SKM-1 treated with dmso at 0.1 percent for 144 hours (cell line): Measurements from ENCODE around the gene CHD5.

Experiments
- DNase-seq: peaks from one replicate; lab custom pipeline; 2025; ENCODE audit not compliant: unreplicated experiment; lab: John Stamatoyannopoulos, UW

Gene CHD5

GRCh38 chr1:6154525-6155319 is 25.4 kb downstream of the CHD5 start:
- no peak for DNase-seq

- DNase-seq: no peak
These were observed 27.2 kb downstream of the CHD5 start for GRCh38 chr1:6152882-6153281.

DNA sequence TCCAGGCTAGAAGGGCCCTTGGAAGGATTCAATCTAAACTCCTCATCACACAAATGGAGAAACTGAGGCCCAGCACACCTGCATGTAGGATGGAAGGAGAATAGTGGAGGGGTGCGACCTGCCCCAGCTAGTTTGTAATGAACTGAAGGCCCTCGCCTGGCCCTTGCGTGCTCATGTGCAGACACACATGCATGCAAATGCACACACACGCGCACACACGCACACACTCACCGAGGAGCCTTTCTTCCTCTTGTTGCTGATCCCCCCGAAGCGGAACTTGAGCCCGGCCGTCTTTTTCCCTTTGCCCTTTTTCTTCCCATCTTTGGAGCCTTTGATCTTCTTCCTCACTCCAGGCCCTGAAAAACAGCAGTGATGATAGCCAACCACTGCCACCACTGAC is 27.9 kb downstream of the CHD5 start:
- no peak for DNase-seq

DNA sequence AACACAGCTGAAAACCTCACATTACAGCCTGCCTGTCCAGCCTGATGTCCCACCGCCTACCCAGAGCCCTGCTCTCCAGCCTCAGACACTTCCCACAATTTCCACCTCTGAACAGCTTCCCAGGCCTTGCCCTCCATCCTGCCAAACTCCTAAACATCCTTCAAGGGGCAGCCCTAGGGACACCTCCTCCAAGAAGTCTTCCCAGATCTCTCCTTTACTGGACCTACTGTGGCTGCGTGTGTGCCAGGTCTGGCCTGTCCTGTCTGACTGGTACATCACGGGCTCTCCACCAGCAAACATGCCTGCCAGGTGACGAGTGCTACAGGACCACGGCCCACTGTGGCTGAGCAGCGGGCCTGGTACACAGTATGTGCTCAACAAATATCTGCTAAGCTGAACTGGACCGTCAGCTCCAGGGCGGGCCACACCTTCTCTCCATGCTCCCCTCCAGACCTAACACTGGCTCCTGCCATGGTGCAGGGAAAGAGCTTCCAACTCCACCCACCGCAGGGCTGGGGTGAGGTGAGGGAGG is 28.8 kb downstream of the CHD5 start:
- no peak for DNase-seq

GRCh38 chr1:6150006-6150938 is 29.8 kb downstream of the CHD5 start:
- DNase-seq: no peak

- DNase-seq: no peak
These were observed 30.5 kb downstream of the CHD5 start for GRCh38 chr1:6149597-6149996.

DNA sequence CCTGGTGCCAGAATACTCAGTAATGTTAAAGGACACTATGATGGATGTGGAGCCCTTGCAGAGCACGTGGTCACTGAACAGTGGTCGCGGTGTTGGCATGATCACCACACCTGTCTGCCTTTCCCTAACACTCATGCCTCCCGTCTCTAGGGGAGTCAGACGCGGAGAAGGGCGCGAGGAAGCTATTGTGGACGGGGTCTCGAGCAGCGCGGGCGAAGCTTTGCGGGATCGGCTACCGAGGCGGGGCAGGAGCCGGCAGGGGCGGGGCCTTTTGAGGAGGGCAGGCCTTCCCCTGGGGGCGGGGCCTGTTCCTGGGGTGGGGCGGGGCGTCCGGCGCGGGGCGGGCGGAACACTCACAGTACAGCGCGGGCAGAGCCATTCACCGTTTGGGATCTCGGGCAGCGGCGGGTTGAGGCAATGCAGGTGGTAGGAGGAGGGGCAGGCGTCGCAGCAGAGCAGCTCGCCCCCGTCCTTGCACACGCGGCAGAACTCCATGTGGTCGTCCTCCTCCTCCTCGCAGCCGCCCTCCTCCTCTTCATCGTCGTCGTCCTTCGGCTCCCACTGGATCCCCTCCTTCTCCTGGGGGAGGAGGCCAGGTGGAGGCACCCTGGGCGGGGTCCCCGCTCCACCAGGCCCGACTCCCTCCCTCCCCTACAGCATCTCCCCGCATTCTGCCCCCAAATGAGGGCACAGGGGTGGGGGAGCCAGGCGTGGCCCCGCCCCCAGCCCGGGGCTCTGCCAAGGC is 31.5 kb downstream of the CHD5 start:
- DNase-seq: no peak

GRCh38 chr1:6145864-6146410 is 34.2 kb downstream of the CHD5 start:
- no peak for DNase-seq

DNA sequence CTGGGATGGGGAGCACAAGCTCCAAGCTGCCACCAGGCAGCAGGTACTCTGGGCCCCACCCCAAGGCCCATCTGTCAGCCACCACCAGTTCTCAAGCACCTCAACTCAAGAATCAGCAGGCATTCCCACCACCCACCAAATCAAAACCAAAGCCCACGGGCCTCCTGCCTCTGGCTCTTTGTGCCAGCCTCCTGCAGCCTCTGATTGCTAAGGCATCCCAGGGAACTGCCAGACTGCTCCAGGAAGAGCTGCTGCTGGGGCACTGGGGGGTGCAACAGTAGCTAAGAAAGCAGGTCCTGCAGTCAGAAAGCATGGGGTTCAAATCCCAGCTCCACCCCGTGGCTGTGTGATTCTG is 34.7 kb downstream of the CHD5 start:
- DNase-seq: no peak

- DNase-seq: no peak
These were observed 35.3 kb downstream of the CHD5 start for GRCh38 chr1:6144647-6145395.

- DNase-seq: no peak
These were observed 35.9 kb downstream of the CHD5 start for GRCh38 chr1:6144175-6144574.

GRCh38 chr1:6143395-6143794 is 36.7 kb downstream of the CHD5 start:
- DNase-seq: no peak

GRCh38 chr1:6142734-6143133 is 37.4 kb downstream of the CHD5 start:
- DNase-seq: no peak

DNA sequence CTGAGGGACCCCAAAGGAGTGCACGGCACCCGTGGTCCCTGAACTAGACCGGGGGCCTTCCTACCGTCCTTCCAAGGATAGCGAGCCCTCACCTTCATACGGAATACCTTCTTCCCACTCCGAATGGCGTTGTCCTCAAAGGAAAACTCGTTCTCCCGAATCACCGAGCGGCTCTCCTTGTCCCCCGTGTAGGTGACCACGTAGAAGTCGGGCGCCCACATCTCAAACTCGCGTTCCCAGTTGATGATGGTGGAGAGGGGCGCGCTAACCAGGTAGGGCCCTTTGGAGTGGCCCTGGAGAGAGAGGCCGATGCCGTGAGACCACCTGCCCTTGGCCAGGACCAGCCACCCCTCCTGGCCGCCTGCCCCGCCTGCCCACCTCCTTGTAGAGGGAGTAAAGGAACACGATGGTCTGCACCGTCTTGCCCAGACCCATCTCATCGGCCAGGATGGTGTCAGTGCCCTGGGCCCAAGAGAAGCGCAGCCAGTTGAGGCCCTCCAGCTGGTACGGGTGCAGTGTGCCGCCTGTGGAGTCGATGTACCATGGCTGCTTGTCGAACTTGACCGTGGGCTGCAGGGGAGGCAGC is 38.0 kb downstream of the CHD5 start:
- DNase-seq: no peak

DNA sequence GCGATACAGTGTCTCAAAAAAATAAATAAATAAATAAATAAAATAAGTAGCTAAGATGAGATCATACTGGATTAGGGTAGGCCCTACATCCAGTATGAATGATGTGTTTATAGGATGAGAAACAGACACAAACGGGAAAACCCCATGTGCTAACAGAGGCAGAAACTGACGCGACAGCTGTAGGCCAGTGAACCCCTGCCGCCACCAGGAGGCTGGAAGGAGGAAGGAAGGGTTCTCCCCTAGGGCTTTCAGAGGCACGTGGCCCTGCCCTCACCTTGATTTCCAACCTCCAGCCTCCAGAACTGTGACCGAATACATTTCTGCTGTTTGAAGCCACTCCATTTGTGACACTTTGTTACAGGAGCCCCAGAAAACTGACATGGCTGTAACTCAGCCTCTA is 38.5 kb downstream of the CHD5 start:
- no peak for DNase-seq

- DNase-seq: no peak
These were observed 39.7 kb downstream of the CHD5 start for GRCh38 chr1:6140413-6140812.

DNA sequence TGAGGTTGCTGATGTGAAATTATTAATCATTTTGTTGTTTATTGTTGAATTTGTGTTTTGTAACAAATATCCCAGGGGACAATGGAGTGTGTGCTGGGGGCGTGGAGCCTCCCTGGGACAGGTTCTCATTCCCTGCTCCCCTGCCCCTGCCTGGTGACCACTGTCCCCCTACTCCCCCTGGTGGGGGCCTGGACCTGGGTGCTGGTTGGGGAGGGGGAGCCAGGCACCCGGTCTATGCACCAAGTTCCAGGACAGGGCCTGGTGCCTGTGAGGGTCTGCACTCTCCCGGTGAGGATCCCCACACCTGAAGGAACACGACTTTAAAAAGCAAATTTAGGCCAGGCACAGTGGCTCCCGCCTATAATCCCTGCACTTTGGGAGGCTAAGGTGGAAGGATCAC is 42.4 kb downstream of the CHD5 start:
- DNase-seq: no peak

DNA sequence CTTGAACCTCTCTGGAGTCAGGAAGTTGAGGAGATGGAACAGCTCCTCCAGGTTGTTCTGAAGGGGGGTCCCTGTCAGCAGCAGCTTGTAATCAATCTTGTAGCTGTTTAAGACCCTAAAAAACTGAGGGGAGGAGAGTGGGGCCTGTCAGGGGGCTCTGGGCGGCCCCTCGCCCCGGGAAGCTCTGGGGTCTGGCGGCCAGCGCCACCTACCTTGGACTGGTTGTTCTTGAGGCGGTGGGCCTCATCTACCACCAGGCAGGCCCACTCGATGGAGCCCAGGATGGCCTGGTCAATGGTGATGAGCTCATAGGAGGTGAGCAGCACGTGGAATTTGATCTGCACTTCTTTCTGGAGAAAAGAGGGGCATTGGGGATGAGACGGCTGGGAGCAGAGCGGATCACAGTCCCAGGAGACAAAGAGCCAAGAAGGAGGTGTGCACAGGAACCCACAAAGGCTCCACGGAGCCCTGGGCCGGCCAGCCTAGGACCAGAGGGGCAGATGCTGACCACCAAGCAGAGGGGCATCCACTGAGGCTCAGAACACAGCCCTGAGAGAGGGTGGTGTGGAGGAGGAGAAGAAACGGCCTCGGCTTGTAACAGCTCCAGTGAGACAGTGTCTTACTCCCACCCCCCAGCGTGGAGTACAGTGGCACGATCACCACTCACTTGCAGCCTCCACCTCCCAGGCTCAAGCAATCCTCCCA is 43.5 kb downstream of the CHD5 start:
- no peak for DNase-seq

GRCh38 chr1:6134741-6135510 is 45.2 kb downstream of the CHD5 start:
- no peak for DNase-seq
